ENCODE measurements around the gene GPR63. TPM values are rescaled to one million over a fixed set of nuclear protein-coding genes. Genes with fewer than 3 reads are reported as not detected.
A peak's percentile ranks its signal among the peaks of the same experiment; 100 is the strongest.

Gene GPR63
- total RNA-seq, 6 donors from 2014 or later, result under 0.01 to 0.69 (median 0.26) TPM

- ATAC-seq (ENCODE audit: low FRiP score in 2 of 2), result no peak
- H3K9me3 ChIP-seq, result no peaks in the 10 kb centered on the region
- WGBS, 2 donors, result 76 to 78% methylated on average over 3 of the region's 3 CpGs
- no peak for DNase-seq
- no peaks in the 10 kb centered on the region for H3K27me3 ChIP-seq
- no peaks in the 10 kb centered on the region for H3K4me1 ChIP-seq
- no peak overlapping the region for H3K27ac ChIP-seq
- TF ChIP-seq CTCF (IDR thresholded peaks at IDR 0.05), result no peak
- TF ChIP-seq EP300 (IDR thresholded peaks at IDR 0.05), result no peak
- no peak for TF ChIP-seq POLR2AphosphoS5 (IDR thresholded peaks at IDR 0.05)
- no peak for TF ChIP-seq POLR2A (IDR thresholded peaks at IDR 0.05)
- H3K4me3 ChIP-seq, result no peak overlapping the region
- H3K36me3 ChIP-seq, result no peaks in the 10 kb centered on the region
Observed at GRCh38 chr6:96755096-96755495, 82.2 kb downstream of the GPR63 start.

DNA sequence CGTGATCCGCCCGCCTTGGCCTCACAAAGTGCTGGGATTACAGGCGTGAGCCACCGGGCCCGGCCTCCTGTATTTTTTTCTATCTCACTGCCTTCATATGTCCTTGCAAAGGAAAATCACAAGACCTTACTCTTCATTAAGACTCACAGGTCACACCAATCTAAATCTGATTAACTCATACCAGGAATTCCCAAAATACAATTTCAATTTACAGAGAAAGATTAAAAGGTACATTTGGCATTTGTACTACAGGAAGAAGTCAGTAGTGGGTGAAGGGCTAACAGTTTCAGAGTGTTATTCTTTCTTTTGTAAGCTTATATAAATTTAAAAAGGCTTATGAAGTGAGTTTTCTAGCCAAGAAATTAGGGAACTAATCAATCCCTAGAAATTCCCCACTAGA is 87.4 kb downstream of the GPR63 start:
- Histone ChIP-seq H3K4me1 (no peaks in the 10 kb centered on the region), H3K9me3 (no peaks in the 10 kb centered on the region), H3K36me3 (no peaks in the 10 kb centered on the region), H3K27me3 (no peaks in the 10 kb centered on the region), H3K27ac (no peak overlapping the region), H3K4me3 (no peak overlapping the region)
- WGBS, 2 donors, result 90 to 92% methylated on average over 6 of the region's 6 CpGs
- DNase-seq (peak in 1 of 2 donors; percentile 20), ATAC-seq (ENCODE audit: low FRiP score in 2 of 2) (no peak)
- TF ChIP-seq POLR2A (IDR thresholded peaks at IDR 0.05) (no peak), EP300 (IDR thresholded peaks at IDR 0.05) (no peak), CTCF (IDR thresholded peaks at IDR 0.05) (no peak), POLR2AphosphoS5 (IDR thresholded peaks at IDR 0.05) (no peak)

Other genes with a start within 250 kb of the GPR63 start
- gene NDUFAF4, start 60.4 kb upstream of the GPR63 start, total RNA-seq, result 10 to 100 TPM; 12.3 to 24.5 (median 17.4) TPM
- 1 to 10 TPM in 5 of 6 donors, under 1 TPM in 1; 0.72 to 9.5 (median 1.2) TPM for gene KLHL32, start 87.3 kb upstream of the GPR63 start, total RNA-seq